PC-9 (cell line): ENCODE measurements around the gene WDR49.

Experiments used
- CTCF ChIP-seq: fragments of 200-600 bp; sonication (generic); conservative IDR thresholded peaks from 2 replicates; pipeline ENCODE4 v1.6.1; 2017; ENCODE audit warnings: mixed run types, antibody characterized with exemption, mild to moderate bottlenecking, moderate library complexity
- EZH2 ChIP-seq: fragments of 200-600 bp; sonication (generic); IDR thresholded peaks from 2 replicates; pipeline ENCODE4 v1.8.0; 2017; ENCODE audit warnings: antibody characterized with exemption, low read depth

GRCh38 chr3:167450195-167450594 lies 203.5 kb downstream of the WDR49 start:
- TF ChIP-seq EZH2 (no peak), CTCF (no peak)
